GM12892 (cell line): Measurements from ENCODE around the gene FBLN7.

Source experiments
- DNase-seq: peaks from one replicate; pipeline ENCODE4 v3.0.0; 2011; ENCODE audit not compliant: insufficient read length
- FAIRE-seq: peaks from 2 replicates; lab custom pipeline; 2011; peaks lifted over from hg19 to GRCh38; lab: Jason Lieb, UNC
- POLR2A ChIP-seq: IDR thresholded peaks from 2 replicates; pipeline ENCODE4 v1.6.1; 2011; ENCODE audit warnings: low read depth, low read length, control low read depth
- POLR2AphosphoS5 ChIP-seq: IDR thresholded peaks from 2 replicates; pipeline ENCODE4 v1.6.1; 2011; ENCODE audit warnings: low read depth, low read length, control low read depth
- TAF1 ChIP-seq: IDR thresholded peaks from 2 replicates; pipeline ENCODE4 v1.6.1; 2011; ENCODE audit warnings: low read depth, mild to moderate bottlenecking, control low read depth, low read length, borderline replicate concordance

The FBLN7 gene

GRCh38 chr2:112143150-112143549, 5.0 kb downstream of the FBLN7 start:
- TF ChIP-seq TAF1 (no peak), POLR2AphosphoS5 (no peak), POLR2A (no peak)
- DNase-seq (no peak), FAIRE-seq (no peak)

- DNase-seq (no peak), FAIRE-seq (no peak)
- TF ChIP-seq POLR2A (no peak), TAF1 (no peak), POLR2AphosphoS5 (no peak)
Measured at GRCh38 chr2:112144966-112145365, 6.8 kb downstream of the FBLN7 start.

- FAIRE-seq (no peak), DNase-seq (no peak)
- no peak for TF ChIP-seq POLR2A
- no peak for TF ChIP-seq POLR2AphosphoS5
- TF ChIP-seq TAF1, result no peak
Measured at GRCh38 chr2:112147382-112148168, 9.4 kb downstream of the FBLN7 start.

GRCh38 chr2:112148477-112148876, 10.3 kb downstream of the FBLN7 start:
- FAIRE-seq (no peak), DNase-seq (no peak)
- no peak for TF ChIP-seq POLR2AphosphoS5
- TF ChIP-seq TAF1, result no peak
- no peak for TF ChIP-seq POLR2A

GRCh38 chr2:112149194-112149593, 11.0 kb downstream of the FBLN7 start:
- TF ChIP-seq POLR2AphosphoS5 (no peak), TAF1 (no peak), POLR2A (no peak)
- DNase-seq (no peak), FAIRE-seq (no peak)

- DNase-seq (no peak), FAIRE-seq (no peak)
- no peak for TF ChIP-seq POLR2AphosphoS5
- no peak for TF ChIP-seq POLR2A
- TF ChIP-seq TAF1, result no peak
Measured at GRCh38 chr2:112149866-112150435, 11.8 kb downstream of the FBLN7 start.

- TF ChIP-seq POLR2AphosphoS5 (no peak), TAF1 (no peak), POLR2A (no peak)
- FAIRE-seq (no peak), DNase-seq (no peak)
Measured at GRCh38 chr2:112150447-112150846, 12.3 kb downstream of the FBLN7 start.

- FAIRE-seq (no peak), DNase-seq (no peak)
- TF ChIP-seq TAF1, result no peak
- no peak for TF ChIP-seq POLR2AphosphoS5
- TF ChIP-seq POLR2A, result no peak
Measured at GRCh38 chr2:112150851-112151250, 12.7 kb downstream of the FBLN7 start.

- FAIRE-seq (no peak), DNase-seq (no peak)
- no peak for TF ChIP-seq POLR2A
- TF ChIP-seq POLR2AphosphoS5, result no peak
- no peak for TF ChIP-seq TAF1
Measured at GRCh38 chr2:112151271-112151670, 13.1 kb downstream of the FBLN7 start.

GRCh38 chr2:112151701-112152440, 13.7 kb downstream of the FBLN7 start:
- DNase-seq (no peak), FAIRE-seq (no peak)
- TF ChIP-seq POLR2A (no peak), POLR2AphosphoS5 (no peak)

GRCh38 chr2:112152476-112153178, 14.4 kb downstream of the FBLN7 start:
- FAIRE-seq, result no peak
- DNase-seq, result no peak
- TF ChIP-seq TAF1 (no peak), POLR2AphosphoS5 (no peak), POLR2A (no peak)

GRCh38 chr2:112153179-112153490, 14.9 kb downstream of the FBLN7 start:
- TF ChIP-seq POLR2A (no peak), TAF1 (no peak), POLR2AphosphoS5 (no peak)
- FAIRE-seq (no peak), DNase-seq (no peak)
